ENCODE data around the gene TRANK1. TPM values are rescaled to one million over a fixed set of nuclear protein-coding genes. Genes with fewer than 3 reads are reported as not detected.
"Not testable (repeated sequence)": the region's sequence is repeated elsewhere in the genome, so short reads cannot be mapped to it uniquely, and the experiment has no call there.

The TRANK1 gene
- total RNA-seq, 1 donor from 2014 or later: 9.4 TPM

DNA sequence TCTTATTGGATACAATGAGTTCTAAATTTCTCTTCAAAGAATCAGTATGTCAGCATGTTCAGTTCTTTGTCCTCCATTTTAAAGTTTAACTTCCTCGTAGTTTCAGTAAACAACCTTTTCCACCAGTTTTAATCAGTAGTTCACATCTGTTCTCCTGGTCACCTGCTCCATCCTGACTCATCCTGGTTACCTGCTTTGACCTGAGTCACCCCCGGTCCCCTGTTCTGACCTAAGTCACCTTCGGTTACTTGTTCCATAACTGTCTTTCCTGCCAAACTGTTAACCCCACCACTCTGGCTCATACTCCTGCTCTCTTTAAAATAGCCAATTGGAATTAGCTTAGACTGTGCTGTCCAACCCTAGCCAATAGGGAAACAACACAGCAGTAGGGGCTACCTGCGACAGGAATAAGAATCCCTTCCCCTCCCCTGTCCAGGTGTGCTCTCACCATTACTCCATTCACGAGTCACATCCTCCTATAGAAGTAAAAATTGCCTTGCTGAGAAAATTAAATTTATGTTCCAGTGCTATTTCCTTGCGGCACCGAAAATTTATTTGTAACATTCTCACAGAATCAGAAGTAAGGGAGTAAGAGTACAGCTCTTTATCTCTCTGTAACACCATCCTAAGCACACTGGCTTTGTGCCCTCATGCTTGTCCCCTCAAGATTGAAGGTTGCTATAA is 23.8 kb downstream of the TRANK1 start:
- DNase-seq (ENCODE audit: low spot score): no peak

GRCh38 chr3:36919439-36920160 is 25.3 kb downstream of the TRANK1 start:
- DNase-seq (ENCODE audit: low spot score): no peak

DNA sequence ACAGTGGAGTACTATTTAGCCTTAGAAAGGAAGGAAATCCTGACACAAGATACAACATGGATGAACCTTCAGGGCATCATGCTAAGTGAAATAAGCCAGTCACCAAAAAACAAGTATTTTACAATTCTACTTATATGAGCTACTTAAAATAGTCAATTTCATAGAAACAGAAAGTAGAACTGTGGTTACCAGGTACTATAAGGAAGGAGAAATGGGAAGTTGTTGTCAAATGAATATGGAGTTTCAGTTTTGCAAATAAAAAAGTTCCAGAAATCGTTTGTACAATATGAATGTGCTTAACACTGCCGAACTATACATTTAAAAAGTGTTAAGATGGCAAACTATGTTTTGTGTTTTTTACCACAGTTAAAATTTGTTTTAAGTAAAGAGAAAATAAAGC is 26.8 kb downstream of the TRANK1 start:
- no peak for DNase-seq (ENCODE audit: low spot score)

GRCh38 chr3:36911990-36912804 is 32.7 kb downstream of the TRANK1 start:
- peak; percentile 62 for DNase-seq (ENCODE audit: low spot score)

GRCh38 chr3:36909666-36910065 is 35.2 kb downstream of the TRANK1 start:
- DNase-seq (ENCODE audit: low spot score): no peak

GRCh38 chr3:36909181-36909580 is 35.7 kb downstream of the TRANK1 start:
- no peak for DNase-seq (ENCODE audit: low spot score)

GRCh38 chr3:36908647-36909180 is 36.1 kb downstream of the TRANK1 start:
- no peak for DNase-seq (ENCODE audit: low spot score)

GRCh38 chr3:36907911-36908646 is 36.8 kb downstream of the TRANK1 start:
- peak; percentile 62 for DNase-seq (ENCODE audit: low spot score)

GRCh38 chr3:36906504-36907149 is 38.2 kb downstream of the TRANK1 start:
- DNase-seq (ENCODE audit: low spot score): peak; percentile 52

GRCh38 chr3:36905545-36905944 is 39.3 kb downstream of the TRANK1 start:
- DNase-seq (ENCODE audit: low spot score): no peak

DNA sequence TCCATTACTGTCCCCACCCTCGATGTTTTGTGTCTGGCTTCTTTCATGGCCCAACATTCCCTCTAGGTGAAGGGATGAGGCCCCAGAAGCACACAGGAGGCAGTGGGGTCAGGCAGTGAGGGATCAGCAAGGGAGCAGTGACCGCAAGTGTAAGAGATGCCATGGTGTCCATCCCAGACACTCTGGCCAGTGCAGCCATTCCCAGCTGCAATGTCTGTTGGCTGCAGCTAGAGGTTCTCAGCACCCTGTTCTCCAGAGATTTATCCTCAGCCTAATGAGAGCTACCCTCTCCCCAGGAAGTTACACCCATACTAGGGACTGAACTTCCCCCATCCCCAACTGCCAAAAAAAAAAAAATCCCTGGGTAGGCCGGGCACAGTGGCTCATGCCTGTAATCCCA is 40.2 kb downstream of the TRANK1 start:
- no peak for DNase-seq (ENCODE audit: low spot score)

- DNase-seq (ENCODE audit: low spot score): not testable (repeated sequence)
Observed at GRCh38 chr3:36904065-36904464, 40.8 kb downstream of the TRANK1 start.

GRCh38 chr3:36903119-36903882 is 41.6 kb downstream of the TRANK1 start:
- no peak for DNase-seq (ENCODE audit: low spot score)

- no peak for DNase-seq (ENCODE audit: low spot score)
Observed at GRCh38 chr3:36901588-36901987, 43.3 kb downstream of the TRANK1 start.

DNA sequence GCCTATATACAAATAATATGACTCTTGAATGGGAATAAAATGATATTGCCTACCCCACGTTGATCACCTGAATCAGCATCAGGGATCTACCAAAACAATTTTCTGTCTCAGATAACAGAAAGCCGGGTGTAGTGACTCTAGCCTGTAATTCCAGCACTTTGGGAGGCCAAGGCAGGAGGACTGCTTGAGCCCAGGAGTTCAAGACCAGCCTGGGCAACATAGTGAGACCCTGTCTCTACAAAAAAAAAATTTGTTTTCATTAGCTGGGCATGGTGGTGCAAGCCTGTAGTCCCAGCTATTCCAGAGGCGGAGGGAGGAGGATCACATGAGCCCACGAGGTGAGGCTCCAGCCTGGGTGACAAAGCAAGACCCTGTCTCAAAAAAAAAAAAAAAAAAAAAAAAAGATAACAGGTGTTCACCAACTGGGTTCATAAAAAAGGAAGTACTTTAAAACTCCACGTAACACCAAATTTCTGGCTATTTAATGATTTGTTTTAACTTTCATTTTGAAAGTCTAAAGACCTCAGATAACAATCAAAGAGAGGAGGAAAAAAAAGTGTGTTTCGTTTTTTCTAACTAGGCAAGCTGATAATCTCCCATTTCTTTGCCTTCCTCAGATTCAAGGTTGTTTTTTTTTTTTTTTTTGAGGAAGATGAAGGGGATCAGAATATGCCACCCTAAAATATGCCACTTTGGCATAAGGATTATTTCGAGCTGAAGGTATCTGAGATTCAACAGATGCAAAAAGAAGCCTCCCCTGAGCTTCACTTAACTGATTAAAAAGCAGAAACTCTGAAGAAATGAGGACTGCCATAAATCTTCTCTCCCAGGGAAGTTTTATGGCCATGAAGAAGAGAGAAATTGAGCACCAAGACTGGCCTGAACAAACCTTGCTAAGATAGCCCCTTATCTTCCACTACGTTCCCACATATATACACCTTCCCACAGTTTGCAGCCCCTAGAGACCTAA is 44.1 kb downstream of the TRANK1 start:
- no peak for DNase-seq (ENCODE audit: low spot score)

DNA sequence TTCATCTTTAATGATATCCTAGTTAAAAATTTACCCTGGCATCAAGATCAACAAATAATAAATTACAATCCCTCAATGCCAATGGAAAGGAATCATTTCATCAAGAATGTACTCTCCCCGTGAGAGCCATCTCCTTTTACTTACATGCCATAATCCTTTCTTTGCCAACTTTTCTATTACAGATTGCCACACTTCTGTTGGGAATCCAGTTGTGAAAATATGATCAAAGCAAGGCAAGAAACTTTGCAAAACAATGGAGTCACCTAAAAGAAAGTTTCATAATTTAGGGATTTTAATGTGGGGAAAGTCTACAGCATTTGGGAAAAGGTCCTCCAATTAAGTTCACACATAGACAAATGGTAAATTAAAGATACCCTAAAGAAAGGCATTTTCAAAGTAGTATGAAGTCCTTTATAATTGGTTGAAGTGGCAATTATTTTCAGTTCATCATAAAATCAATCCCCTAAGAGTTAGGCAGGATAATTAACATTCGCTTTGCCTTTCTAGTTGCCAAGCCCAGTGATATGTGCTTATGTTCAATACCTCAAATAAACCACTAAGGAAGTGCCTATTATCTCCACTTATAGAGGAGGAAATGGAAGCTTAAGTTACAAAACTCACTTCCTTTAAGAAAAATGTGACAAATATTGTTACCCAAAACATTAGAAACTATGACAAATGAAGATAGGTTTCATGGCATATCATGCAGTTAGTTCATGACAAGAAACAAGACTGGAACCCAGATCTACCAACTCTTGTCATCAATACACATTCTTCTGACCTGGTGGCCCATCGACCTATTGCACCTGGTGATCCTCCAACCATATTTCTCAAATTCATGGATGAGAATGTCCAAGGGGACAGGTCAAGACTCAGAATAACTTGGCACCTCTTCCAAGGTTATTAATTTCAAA is 49.1 kb downstream of the TRANK1 start:
- DNase-seq (ENCODE audit: low spot score): no peak

DNA sequence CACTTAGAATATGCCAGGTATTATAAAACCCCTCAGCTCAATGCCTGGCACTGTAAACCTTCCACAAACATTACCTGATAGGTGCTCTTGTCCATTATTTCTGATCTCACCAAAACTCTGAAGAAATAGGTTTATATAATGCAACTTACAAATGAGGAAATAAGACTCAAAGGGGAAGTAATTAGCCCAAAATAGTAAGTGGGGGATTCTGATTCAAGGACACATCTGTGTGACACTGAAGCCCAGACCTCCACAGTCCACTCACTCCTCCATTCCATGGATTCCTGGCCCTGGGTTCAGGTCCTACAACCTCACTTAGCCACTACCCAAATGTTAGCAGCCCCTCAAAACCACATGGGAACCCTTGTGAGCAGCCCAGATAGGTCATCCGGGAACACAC is 49.9 kb downstream of the TRANK1 start:
- DNase-seq (ENCODE audit: low spot score): no peak

DNA sequence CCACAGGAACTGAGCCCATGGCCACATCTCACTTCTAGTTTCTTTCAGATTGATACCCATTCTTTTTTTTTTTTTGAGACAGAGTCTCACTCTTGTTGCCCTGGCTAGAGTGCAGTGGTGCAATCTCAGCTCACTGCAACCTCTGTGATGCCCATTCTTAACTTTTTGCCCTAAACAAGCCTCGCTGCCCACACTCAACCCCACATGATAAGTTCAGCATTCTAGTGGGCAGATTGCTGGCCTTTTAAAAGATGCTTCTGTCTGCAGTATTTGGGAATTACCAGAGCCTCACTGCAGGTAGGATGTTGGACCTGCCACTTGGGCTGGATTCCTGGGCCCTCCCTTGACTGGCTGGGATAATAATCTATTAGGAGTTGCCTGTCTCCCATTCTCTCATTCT is 51.0 kb downstream of the TRANK1 start:
- no peak for DNase-seq (ENCODE audit: low spot score)

Measured in umbilical cord (tissue), 2 donors.